Thyroid gland (tissue), 4 donors: ENCODE data around the gene TGFBRAP1.

Experiments
- CTCF ChIP-seq, 6 experiments: fragments of 200-600 bp in 3 of 6; fragments of 450-650 bp in 3 of 6; sonication (generic) in 3 of 6; IDR thresholded peaks; one replicate each; pipeline ENCODE4 v1.5.1; 2016 to 2019; ENCODE audit warnings: antibody characterized with exemption in 6 of 6, mild to moderate bottlenecking in 2 of 6, inconsistent platforms in 1 of 6, moderate library complexity in 1 of 6
- POLR2A ChIP-seq, 2 donors: fragments of 450-650 bp; IDR thresholded peaks; one replicate each; pipeline ENCODE4 v1.6.1; 2017; ENCODE audit warnings: antibody characterized with exemption in 2 of 2, mild to moderate bottlenecking in 2 of 2, moderate library complexity in 1 of 2

GRCh38 chr2:105357122-105357521, 27.6 kb upstream of the TGFBRAP1 start:
- TF ChIP-seq CTCF (IDR thresholded peaks at IDR 0.05) (no peak), POLR2A (IDR thresholded peaks at IDR 0.05) (no peak)
